GM19023 (cell line): ENCODE measurements around the gene TEX50.
"Not testable (repeated sequence)": the region's sequence is repeated elsewhere in the genome, so short reads cannot be mapped to it uniquely, and the experiment has no call there.

Experiments used
- ATAC-seq: cut with Tn5 transposase; IDR thresholded peaks from one replicate; pipeline ENCODE4 v1.9.1; 2021; ENCODE audit warnings: mild to moderate bottlenecking, moderate library complexity; ENCODE audit not compliant: unreplicated experiment

Gene TEX50, protein sequence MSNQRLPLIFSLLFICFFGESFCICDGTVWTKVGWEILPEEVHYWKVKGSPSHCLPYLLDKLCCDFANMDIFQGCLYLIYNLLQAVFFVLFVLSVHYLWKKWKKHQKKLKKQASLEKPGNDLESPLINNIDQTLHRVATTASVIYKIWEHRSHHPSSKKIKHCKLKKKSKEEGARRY

DNA sequence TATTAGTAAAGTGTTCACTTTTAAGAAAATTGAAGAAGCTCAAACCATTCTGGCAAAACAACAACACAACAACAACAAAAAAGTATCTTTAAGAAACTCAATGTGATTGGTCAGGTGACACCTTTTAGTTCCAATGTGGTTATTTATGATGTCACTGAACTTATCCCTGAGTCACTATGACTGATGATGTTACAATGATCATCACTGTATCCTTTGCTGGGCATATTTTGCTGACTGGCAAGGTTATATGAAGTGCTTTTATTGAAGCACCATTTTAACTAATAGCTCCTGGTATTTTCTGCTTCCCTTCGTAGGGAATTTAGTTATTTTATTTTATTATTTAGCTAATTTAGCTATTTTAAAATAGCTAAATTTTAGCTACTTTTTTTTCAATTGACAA is at the start of gene TEX50:
TEX50 (plus strand) TSS at position 223 of the 400 bp plus-strand sequence. CDS start 184 bp downstream, outside the sequence.
- ATAC-seq: no peak

DNA sequence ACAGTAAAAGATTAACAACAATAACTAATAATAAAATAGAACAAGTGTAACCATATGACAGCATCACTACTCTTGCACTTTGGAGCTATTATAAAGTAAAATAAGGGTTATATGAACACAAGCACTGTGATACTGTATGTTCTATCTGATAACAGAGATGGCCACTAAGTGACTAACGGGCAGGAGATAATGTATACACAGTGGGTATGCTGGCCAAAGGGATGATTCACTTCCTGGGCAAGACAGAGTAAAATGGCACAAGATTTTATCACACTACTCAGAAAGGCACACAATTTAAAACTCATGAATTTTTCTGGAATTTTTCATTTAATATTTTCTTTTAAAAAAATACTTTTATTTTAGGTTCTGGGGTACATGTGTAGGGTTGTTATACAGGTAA is 44.6 kb upstream of the TEX50 start:
- no peak for ATAC-seq

DNA sequence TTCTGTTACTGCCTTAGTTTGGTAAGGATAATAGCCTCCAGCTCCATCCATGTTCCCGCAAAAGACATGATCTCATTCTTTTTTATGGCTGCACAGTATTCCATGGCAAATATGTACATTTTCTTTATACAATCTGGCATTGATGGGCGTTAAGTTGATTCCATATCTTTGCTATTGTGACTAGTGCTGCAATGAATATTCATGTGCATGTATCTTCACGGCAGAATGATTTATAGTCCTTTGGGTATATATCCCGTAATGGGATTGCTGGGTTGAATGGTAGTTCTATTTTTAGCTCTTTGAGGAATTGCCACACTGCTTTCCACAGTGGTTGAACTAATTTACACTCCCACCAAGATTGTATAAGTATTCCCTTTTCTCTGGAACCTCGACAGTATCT is 44.0 kb upstream of the TEX50 start:
- not testable (repeated sequence) for ATAC-seq

DNA sequence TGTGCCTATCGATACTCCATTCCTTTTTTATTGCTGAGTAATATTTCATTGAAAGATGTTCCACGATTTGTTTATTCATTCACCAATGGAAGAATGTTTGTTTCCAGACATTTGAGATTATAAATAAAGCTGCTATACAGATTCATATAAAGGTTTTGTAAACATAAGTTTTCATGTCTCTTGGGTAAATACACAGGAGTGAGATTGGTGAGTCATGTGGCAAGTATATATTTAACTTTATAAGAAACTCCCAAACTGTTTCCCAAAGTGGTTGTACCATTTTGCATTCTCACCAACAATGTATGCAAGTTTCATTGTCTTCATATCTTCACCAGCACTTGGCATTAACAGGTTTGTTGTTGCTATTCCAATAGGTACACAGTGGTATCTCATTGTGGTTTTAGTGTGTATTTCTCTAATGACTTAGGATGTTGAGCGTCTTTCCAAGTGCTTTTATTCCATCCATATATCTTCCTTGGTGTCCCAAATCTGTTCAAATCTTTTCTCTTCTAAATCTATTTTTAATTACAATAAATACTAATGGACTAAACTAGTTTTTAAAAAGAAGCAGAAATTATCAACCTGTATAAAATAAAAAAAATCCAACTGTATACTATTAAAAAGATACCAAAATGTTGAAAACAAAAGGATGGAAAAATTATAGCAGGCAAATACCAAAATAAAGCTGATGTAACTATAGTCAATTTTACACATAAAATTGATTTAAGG is 38.9 kb upstream of the TEX50 start:
- no peak for ATAC-seq

DNA sequence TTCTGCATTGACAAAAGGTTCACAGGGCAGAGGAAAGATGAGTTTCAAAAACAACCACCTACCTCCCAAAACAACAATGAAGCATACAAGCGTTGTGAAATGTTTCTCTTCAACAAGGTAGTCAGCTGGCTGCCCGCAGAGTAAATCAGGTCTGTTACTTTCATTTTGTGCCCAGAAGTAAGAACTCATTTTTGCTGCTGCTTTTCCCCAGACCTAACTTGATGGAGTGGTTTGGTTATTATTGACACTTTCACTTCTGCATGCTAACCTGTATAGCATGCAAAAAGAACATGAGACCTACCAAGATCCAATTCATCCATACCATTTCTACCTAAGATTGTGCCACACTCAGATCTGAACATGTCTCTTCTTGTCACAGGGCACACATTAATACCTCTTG is 33.5 kb upstream of the TEX50 start:
- ATAC-seq: no peak

DNA sequence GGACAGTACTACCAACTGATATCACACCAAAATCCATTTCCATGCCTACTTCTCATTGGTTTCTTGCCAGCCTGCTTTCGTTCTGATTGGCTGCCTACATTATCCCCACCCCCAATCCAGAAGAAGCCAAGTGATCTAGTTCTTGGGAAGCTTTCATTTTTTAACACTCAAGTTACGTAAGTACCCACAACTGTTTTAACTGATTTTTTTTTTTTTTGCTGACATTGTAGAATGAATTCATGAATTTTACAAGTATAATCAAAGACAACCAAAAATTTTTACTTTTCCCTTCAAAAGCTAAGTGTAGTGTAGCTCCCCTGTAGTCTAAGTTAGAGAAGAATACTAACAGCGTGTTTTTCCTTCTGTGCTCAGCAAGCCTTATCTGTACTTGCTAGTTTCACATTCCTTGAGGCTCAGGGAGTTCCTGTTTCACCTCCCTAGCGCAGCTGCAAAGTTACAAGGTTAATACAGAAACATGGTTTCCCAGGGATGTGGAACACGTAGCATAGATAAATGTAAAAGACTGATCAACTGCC is 32.0 kb upstream of the TEX50 start, which contains the start of gene SLC9C2:
SLC9C2 (minus strand) TSS at position 17 of the 536 bp plus-strand sequence. CDS start 1,296 bp downstream, outside the sequence.
- no peak for ATAC-seq

DNA sequence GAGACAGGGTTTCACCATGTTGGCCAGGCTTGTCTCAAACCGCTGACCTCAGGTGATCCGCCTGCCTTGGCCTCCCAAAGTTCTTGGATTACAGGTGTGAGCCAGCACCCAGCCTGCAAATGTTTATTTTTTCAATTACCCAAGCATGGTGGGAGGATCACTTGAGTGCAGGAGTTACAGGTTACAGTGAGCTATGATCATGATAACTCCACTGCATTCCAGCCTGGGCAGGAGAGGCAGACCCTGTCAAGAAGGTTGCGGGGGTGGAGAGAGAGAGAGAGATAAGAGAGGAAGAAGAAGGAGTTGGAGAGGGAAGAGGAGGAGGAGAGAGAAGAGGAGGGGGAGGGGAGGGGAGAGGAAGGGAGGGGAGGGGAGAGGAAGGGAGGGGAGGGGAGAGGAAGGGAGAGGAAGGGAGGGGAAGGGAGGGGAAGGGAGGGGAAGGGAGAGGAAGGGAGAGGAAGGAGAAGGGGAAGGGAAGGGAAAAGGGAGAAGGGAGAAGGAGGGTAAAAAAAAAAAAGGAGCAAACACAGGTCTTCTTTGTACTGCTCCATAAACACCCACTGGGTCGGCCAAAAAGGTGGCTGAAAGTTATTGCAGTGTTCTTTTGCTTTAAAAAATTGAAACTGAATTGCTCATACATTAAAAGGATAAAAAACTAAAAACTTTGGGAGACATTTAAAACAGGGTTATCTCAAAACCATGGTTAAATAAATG is 26.5 kb upstream of the TEX50 start:
- ATAC-seq: no peak

DNA sequence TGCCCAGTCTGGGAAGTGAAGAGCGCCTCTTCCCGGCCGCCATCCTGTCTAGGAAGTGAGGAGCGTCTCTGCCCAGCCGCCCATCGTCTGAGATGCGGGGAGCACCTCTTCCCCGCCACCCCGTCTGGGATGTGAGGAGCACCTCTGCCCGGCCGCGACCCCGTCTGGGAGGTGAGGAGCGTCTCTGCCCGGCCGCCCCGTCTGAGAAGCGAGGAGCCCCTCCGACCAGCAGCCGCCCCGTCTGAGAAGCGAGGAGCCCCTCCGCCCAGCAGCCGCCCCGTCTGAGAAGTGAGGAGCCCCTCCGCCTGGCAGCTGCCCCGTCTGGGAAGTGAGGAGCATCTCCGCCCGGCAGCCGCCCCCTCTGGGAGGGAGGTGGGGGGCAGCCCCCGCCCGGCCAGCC is 22.1 kb upstream of the TEX50 start:
- ATAC-seq: not testable (repeated sequence)

DNA sequence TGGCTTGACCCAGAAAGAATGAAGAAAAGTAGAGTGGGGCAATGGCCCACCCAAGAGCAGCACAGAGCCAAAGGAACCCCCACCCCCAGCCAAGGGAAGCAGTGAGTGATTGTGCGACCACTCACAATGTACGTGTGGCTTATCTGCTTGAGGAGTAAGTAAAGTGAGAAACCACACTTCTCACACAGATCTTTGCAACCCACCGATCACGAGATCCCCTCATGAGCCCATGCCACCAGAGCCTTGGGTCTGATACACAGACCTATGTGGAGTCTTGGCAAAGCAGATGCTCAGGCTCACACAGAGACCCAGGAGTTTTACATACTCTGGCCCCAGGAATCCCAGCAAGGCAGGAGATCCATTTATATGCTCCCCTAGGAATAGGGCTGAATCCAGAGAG is 18.3 kb upstream of the TEX50 start:
- ATAC-seq: no peak

DNA sequence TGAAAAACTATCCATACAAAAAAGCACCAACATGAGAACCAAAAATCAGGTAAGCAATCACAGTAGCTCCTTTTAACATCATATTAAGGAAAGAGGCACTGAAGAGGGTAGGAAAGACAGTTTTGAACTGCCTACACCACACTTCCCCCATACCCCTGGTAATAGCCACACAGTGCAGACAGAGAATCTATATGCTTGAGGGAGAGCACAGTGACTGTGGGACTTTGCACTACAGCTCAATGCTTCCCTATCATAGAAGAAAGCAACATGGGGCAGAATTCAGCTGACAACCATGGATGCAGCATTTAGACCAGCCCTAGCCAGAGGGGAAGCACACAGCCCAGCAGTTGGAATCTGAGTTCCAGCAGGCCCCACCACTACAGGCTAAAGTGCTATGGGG is 7.9 kb upstream of the TEX50 start:
- ATAC-seq: no peak

DNA sequence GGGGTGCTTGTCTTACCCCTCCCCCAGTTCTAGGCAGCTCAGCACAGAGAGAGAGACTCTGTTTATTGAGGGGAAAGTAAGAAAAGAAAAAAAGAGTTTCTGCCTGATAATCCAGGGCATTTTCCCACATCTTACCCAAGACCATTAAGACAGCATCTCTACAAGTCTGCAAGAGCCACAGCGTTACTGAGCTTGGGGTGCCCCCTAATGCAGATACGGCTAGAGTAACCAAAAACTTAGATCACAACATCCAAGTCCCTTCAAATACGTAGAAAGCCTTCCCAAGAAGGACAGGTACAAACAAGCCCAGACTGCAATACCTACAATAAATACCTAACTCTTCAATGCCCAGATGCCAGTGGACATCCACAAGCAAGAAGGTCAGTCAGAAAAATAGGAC is 6.2 kb upstream of the TEX50 start:
- no peak for ATAC-seq

DNA sequence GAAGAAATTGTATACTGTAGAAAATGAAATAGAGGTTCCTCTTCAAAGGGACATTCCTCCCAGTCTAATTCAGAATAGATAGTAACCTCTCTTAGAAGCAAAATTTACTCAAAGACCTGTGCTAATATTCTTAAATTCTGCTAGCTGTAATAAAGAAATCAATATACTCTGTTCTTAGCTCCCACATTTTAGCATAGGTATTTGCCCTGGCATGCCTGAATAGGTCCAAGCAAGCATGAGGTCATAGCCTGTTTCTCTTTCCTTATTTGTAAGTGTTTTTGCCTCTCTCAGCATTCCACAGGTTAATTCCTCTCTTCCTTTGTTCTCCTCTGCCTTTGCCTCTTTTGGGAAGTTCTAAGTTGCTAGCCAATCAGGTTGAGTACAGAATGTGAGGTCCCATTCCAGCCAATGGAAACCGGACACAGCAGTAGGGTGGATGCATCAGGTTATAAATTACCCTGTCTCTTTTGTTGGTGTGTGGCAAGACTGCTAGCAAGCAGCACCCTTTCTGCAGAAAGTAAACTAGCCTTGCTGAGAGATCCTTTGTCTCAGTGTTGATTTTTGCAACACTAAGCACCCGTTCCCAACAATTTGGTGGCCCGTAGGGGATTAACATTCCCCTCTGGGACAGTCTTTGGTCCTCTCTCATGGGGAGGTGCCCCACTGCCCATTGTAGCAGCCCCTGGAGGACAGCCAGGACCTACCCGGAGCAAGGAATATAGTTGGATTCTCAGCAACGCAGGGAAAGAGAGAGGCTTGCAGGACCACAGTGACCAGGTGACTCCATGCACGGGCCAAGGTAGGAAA is 2.3 kb downstream of the TEX50 start:
- not testable (repeated sequence) for ATAC-seq

DNA sequence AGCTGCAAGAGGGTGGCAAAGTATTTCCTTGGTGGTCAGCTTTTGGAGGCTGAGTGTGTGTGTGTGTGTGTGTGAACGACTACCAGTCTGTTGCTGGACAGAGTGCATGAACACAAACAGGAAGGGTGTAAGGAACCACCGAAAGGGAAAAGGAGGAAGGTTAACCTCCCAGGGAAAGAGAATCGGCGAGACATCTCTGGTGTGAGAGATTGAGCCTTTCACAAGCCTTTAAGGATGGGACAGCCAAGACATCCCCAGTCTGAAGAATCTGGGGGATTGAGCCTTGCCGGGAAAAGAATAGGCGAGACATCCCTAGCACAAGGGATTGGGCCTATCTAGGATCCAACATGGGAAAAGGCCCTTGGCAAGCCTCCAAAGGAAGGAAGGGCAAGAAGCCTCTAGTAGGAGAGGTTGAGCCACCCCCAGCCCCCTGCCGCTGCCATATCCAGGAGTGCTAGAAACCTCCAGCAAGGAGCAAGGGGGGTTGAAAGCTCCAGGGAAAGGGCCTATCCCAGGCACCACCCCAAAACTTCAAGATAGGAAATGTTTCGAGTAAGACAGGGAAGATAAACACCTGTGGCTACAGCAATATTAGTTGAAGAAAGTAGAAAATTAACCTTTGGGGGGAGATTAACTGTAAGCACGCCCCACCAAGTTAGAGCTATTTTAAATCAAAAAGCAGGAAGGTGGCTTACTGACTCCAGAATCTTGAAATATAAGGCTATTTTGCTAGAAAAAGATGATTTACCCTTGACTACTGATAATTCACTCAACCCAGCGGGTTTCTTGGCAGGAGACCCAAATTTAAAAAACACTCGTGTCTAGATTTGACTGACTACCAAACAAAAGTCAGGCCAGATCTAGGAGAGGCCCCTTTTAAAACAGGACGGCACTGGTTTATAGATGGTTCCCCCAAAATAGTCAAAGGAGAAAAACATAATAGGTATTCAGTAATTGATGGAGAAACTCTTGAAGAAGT is 3.2 kb downstream of the TEX50 start:
- ATAC-seq: no peak

DNA sequence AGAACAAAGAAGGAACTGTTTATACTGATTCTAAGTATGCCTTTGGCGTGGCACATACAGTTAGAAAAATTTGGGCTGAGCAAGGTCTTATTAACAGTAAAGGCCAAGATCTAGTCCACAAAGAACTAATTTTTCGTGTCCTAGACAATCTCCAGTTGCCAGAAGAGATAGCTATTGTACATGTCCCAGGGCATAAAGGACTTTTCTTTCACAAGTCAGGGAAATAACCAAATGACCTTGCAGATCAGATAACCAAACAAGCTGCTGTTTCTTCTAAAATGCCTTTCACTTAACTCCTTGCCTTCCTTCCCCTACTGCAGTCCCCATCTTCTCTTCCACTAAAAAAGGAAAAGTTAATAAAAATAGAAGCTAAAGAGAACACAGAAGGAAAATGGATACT is 4.0 kb downstream of the TEX50 start:
- no peak for ATAC-seq

DNA sequence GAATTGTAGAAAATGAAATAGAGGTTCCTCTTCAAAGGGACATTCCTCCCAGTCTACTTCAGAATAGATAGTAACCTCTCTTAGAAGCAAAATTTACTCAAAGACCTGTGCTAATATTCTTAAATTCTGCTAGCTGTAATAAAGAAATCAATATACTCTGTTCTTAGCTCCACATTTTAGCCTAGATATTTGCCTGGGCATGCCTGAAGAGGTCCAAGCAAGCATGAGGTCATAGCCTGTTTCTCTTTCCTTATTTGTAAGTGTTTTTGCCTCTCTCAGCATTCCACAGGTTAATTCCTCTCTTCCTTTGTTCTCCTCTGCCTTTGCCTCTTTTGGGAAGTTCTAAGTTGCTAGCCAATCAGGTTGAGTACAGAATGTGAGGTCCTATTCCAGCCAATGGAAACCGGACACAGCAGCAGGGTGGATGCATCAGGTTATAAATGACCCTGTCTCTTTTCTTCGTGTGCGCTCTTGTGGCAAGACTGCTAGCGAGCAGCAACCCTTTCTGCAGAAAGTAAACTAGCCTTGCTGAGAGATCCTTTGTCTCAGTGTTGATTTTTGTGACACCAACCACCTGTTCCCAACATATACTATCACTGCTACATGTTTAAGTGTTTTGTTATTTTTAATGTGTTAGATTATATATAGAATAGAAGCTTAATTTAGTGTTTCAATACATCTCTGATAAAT is 7.5 kb downstream of the TEX50 start:
- not testable (repeated sequence) for ATAC-seq

DNA sequence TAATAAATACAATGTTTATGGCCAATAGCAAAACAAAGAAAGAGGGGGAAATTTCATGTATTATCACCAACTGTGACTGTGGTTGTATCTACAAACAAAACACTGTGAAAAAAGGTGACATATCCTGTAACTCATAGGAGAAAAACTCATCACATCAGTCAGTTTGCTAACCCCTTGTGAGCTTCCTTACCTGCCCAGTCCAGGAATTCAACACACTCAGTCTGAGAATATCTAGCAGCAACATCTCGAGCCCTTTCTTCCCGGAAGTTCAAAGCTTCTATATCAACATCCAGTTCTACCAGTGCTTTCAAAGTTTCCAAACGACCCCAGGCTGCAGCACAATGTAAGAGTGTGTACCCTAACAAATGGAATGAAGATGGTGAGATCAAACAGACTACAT is 11.5 kb downstream of the TEX50 start:
- no peak for ATAC-seq

DNA sequence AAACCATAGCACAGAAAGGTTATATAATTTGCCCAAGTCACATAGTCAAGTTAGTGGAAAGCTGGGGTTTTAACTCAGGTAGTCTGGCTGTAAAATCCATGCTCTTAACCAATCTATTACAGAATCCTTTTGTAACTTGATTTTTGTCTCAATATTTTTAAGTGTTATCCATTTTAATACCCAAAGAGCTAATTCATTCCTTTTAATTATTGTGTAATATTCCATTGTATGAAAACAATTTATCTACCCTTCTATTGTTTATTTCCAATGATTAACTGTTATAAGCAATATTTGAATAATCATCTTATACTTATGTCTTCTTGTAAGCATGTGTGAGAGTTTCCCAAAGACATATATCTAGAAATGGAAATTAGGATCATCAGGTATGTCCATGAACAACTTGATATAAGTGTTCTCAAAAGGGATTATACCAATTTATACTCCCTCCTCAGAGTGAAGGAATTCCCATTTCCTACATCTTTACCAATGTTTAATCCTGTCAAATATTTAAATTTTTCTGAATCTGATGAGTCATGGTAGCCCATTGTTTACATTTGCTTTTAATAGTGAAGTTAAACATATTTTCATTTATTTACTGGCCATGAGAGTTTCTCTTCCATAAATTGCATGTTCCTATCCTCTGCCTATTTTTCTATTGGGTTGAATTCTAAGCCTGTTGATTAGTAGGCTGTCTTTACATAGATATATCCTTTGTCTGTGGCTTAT is 13.9 kb downstream of the TEX50 start:
- no peak for ATAC-seq

DNA sequence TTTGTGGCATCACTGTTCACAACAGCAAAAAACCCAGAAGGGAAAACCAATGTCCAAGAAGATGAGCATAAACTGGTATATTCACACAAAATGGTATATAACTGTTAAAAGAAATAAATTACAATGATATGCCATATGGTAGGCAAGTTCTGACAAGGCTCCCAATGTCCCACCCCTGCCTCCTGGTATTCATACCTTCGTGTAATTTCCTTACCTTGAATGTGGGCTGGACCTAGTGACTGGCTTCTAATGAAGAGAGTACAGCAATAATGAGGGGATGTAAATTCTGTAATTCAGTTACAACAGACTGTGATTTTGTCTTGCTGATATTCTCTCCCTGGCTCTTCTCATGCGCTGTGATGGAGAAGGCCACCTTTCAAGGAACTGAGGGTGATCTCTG is 25.2 kb downstream of the TEX50 start:
- ATAC-seq: no peak
